Nucleus accumbens (tissue), 56 donors: ENCODE measurements around the gene CELF2.

Source experiments
- DNase-seq, 56 donors: peaks; one replicate each; lab custom pipeline; 2025; lab: John Stamatoyannopoulos, UW

Gene CELF2

DNA sequence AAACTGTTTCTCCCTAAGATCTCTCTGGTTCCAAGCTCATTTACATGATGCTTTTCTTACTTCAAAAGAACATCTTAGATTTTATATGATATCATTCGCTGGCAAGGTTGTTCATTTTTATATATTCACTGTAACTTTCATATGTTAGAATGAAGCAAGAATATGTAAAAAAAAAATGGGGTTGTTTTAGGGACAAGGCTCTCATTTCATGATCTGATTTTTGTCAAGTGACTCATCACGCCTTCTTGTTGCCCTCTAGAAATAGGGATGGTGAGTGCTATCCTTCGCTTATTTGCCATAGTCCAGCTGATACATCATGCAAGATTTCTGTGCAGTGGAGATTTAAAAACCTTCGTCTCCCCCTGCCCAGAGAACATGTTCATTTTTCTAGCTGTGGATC lies 14.0 kb upstream of the CELF2 start:
- DNase-seq: no peak

DNA sequence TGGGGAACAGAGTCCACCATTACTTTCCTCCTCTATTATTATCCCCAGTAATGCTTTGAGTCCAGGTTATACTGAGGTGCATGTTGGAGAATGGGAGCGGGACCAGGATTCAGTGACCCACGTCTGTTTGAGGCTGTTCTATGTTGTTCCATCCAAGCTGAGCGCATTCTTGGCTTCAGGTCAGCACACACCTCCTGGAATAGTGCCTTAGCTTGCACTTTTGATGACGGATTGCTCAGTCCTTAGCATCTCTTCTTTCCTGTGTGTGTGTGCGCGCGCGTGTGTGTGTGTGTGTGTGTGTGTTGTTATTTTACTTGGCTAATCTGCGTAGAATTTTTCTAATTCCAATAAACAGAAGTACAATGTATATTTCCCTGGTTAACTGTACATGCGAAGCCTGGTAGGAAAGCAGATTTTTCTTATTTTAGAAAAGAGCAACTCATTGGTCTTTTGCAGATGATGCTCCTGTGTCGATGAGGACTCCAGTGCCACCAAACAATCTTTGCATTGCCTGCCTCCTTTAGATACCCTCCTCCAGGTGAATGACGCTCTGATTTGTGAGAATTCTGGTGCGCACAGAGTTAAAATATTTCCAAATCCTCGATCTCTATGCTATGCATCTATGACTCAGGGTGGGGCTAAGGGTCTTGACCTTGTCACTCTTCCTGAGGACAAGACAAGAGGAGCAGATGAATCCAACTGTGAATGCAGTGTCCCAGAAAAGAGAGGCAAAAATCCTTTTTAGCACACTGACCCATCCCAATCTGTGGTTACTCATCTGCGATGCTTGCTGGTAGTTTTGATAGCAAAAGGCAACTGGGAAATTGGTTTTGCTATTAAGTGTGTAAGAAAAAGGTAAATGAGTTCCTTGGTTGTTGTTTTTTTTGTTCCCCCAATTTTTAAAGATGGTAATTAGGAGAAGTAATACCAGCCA lies 13.3 kb upstream of the CELF2 start:
- DNase-seq: no peak

GRCh38 chr10:11005725-11006427 lies 11.8 kb upstream of the CELF2 start:
- no peak for DNase-seq

DNA sequence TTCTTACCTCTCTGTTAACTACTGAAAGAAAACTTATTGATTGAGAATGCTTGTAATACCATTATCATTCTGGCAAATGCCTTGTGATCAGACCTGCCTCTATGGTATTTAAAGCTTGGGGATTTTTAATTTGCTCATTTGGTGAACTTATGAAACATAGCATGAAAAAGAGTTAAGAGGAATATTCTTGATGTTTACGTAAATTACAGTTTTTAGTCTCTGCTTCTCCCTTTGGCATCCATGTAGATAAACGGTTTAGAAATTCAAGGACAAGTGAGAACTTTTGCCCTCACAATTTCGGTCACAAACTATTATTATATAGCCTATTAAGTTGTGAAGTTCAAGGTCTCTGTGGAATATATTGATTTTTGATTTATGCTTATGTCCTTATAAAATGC lies 11.2 kb upstream of the CELF2 start:
- no peak for DNase-seq

- DNase-seq: no peak
These were observed 10.1 kb upstream of the CELF2 start for GRCh38 chr10:11007476-11008020.

- peak in 3 of 56 donors; percentile 16 to 42 (median 36) for DNase-seq
These were observed 8.0 kb upstream of the CELF2 start for GRCh38 chr10:11009471-11010308.

DNA sequence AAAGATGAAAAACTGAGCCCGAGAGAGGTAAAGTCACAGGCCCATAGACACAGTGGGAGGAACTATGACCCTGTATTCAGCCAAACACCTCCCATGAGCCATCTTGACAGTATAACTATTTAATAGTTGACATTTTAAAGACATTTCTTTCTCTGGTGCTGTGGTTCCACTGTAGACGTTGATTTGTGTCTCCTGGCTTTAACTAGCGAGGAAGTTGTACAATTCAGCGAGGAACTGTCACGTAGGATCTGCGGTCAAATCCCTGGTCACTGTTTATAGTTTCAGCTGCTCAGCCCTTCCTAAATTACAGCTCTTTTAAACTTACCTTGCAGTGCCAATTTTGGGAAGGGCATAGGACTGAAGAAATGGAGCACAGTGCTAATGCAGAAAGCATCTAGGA lies 7.1 kb upstream of the CELF2 start:
- no peak for DNase-seq

- no peak for DNase-seq
These were observed 6.2 kb upstream of the CELF2 start for GRCh38 chr10:11011436-11011835.

DNA sequence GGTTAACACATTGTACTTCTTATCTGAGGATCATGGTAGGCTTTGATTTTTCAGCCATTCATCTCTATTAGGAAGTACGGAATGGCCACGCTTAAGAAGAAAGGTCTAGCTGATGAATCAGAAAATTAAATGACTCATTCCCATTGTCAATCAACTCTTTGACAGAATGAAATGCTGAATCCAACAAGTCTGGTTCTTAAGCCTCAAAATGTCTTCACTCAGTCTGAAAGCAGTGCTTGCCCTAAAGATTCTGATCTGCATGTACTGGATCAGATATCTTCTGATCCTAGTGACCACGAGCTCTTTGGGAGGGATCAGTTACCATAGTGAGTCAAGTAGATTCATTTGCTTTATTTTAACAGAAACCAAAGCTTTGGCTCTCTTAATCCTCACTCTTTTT lies 5.7 kb upstream of the CELF2 start:
- DNase-seq: no peak

GRCh38 chr10:11012421-11013295 lies 5.0 kb upstream of the CELF2 start:
- DNase-seq: no peak

DNA sequence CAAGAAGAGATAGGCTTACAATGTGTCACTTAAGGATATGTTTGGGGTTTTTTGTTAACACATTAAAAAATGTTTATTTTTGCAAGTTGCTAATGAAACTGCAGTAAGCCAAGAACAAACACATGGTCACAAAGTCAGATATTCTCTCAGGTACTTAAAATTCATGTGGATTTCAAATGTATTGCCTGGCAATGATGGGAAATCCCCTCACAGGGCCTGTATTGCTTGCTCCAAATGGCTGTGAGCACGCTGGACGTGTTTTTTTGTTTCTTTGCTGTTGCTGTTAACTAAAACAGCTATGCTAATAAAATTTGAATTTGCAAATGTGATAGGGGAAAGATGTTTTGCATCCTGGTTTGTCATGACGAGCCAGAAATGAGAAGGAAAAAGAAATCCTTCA lies 3.8 kb upstream of the CELF2 start:
- DNase-seq: no peak

DNA sequence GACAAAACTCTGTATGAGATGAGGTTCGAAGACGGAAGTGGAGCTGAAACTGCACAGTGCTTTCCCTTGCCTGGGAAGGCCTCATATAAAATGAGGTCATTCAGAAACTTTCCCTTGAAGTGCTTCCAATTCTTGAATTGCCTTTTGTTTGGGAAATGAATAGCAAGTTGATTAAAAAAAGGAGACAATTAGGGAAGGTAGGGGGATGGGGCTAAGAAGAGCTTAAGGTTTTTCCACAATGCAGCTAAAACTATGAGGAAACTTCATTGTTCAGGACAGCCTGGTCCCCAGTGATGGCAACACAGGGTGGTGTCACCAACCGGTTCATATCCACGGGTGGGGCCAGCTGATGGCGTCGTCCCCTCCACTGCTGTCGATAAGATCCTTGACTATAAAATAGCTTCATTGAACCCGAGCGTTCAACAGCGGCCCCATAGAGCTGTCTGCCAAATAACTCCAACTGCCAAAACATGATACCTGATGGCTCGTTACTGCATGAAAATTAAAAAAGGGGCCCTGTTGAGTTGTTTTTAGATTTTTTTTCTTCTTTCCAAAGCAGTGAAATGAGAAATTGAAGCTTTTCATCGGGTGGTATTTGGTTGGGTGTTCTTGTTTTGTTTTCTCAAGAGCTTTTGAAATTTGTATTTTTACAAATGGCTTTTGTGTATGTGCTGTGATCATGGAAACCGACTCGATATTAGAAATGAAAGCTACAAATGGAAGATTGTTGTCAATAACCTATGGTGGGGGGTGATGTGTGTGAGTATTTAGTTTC lies 2.8 kb upstream of the CELF2 start:
- DNase-seq: peak in 2 of 56 donors; percentile 14 to 46

DNA sequence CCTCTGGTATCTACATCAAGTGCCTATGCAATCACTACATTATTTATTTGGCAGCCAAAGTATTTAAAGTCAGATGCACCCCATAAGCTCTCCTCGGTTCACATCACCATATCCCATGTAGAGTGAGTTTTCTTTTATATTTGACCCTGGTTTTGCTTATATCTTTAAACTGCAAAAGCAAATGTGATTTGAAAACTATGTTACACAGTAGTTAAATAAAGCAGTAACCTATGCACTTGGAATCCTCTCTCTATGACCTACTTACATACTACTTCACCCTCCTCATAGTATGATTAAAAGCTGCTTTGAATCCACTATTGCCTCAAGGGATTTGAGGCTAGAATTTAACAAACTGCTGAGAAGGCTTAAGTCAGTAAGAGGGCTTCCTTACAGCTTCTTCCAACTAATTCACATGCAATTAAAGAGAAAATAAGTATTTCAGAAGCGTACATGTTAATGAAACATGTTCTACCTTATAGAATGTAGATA lies 2.2 kb upstream of the CELF2 start:
- DNase-seq: no peak

DNA sequence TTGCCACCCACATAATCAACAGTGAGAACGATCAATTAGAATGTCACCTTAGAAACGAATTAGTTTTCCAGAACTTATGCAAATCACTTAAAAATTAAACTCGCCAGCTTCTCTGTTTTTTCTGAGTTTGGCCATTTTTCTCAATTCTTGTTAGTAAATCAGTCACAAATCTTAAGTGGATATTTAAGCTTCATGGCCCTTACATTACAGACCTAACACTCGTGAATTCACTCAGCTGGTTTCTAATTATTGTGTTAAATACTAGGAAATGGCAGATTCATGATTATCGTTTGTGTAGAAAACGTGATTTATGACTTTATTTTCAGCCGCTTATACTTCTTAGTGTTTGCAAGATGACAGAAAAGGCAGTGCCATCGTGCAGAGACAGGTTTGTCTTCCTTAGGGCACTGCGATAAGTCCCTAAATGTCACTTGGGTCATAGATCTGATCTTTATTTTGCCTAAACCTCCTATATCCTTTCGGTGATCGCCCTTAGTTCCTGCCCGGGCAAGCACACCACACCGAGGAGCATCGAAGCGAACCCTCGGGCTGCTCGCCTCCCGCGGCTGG lies 587 bp upstream of the CELF2 start:
- DNase-seq: no peak

DNA sequence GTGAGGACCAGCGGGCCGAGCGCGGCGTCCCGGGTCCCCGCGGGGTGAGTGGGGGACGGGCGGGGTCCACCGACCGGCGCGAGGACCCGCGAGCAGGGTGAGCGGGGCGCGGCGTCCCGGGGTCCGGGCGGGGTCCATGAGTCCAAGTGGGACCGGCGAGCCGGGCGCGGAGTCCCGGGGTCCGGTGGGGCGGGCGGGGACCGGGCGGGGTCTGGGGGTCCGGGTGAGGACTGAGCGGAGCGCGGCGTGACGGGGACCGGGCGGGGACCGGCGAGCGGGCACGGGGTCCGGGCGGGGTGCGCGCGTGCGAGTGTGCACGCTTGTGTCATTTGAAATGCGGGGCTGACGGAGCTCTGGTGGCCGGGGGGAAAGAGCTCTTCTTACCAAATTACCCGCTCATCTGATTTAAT lies 765 bp downstream of the CELF2 start:
- peak in 4 of 56 donors; percentile 25 to 40 (median 34) for DNase-seq

GRCh38 chr10:11018855-11019631 lies 1.4 kb downstream of the CELF2 start:
- no peak for DNase-seq

- no peak for DNase-seq
These were observed 2.3 kb downstream of the CELF2 start for GRCh38 chr10:11019724-11020547.
